Gastrocnemius medialis (tissue), 4 donors: ENCODE measurements around the gene COX4I1. TPM values are rescaled to one million over a fixed set of nuclear protein-coding genes. Genes with fewer than 3 reads are reported as not detected.

Source experiments
- ATAC-seq, 2 donors: fragments of 150-250 bp; one replicate each; pipeline ENCODE4 v1.9.1; 2016
- DNase-seq, 2 donors: peaks; one replicate each; pipeline ENCODE4 v3.0.0-alpha.2; 2019
- H3K27ac ChIP-seq, 4 donors: fragments of 200-600 bp; sonication (generic); 1 replicate in 1 of 4; 2 replicates in 3 of 4; pipeline ENCODE4 v1.5.1; 2016 to 2018; ENCODE audit warnings: mild to moderate bottlenecking in 2 of 4, moderate library complexity in 1 of 4
- H3K27me3 ChIP-seq, 3 donors: fragments of 200-600 bp; sonication (generic) in 2 of 3; 1 replicate in 1 of 3; 2 replicates in 2 of 3; pipeline versions ENCODE4 v1.5.1 to v1.6.0; 2016 to 2019; ENCODE audit warnings: mild to moderate bottlenecking in 1 of 3, moderate library complexity in 1 of 3
- H3K36me3 ChIP-seq, 2 donors: fragments of 200-600 bp; sonication (generic) in 1 of 2; one replicate each; pipeline ENCODE4 v1.5.1; 2017 to 2018
- H3K4me1 ChIP-seq, 2 donors: fragments of 200-600 bp; sonication (generic) in 1 of 2; one replicate each; pipeline ENCODE4 v1.5.1; 2016 to 2017; ENCODE audit warnings: mild to moderate bottlenecking in 2 of 2
- H3K4me3 ChIP-seq, 4 donors: fragments of 200-600 bp; sonication (generic) in 3 of 4; 1 replicate in 1 of 4; 2 replicates in 3 of 4; pipeline ENCODE4 v1.5.1; 2016 to 2019; ENCODE audit warnings: mild to moderate bottlenecking in 2 of 4
- H3K9me3 ChIP-seq, 3 donors: fragments of 200-600 bp; sonication (generic) in 2 of 3; 1 replicate in 1 of 3; 2 replicates in 2 of 3; pipeline ENCODE4 v1.5.1; 2016 to 2019
- POLR2A ChIP-seq, 2 donors: fragments of 450-650 bp; IDR thresholded peaks; one replicate each; pipeline ENCODE4 v1.6.1; 2017; ENCODE audit warnings: antibody characterized with exemption in 2 of 2, mild to moderate bottlenecking in 2 of 2, moderate library complexity in 2 of 2
- in situ Hi-C, 4 donors: fragments of 200-750 bp; cut with MboI; loops; one replicate each; pipeline versions ENCODE4 v1.15.0 to v1.8.0; 2017; ENCODE audit warnings: low sequenced_read_pairs in 4 of 4
- intact Hi-C: fragments of 100-400 bp; cut with DNase I; formaldehyde crosslinking; loops from one replicate; pipeline ENCODE4 v1.15.1; 2023; ENCODE audit warnings: low total_unique reads
- total RNA-seq, 4 donors: library from RNA; depleted of rRNA; stranded (reverse); fragments of >200 nt; gene quantifications; one replicate each; pipeline versions ENCODE4 v1.1.0 to v1.2.3, GENCODE V29; 2016
- TF ChIP-seq, protein P1 (sequence below), 5 experiments: fragments of 450-650 bp in 3 of 5; fragments of 200-600 bp in 2 of 5; sonication (generic) in 2 of 5; IDR thresholded peaks in 4 of 5; conservative IDR thresholded peaks in 1 of 5; 1 replicate in 4 of 5; 2 replicates in 1 of 5; pipeline ENCODE4 v1.5.1; 2016 to 2019; ENCODE audit warnings: antibody characterized with exemption in 5 of 5, mild to moderate bottlenecking in 3 of 5, moderate library complexity in 3 of 5

Gene COX4I1
- total RNA-seq, 4 donors from 2014 or later: 666 to 782 (median 689) TPM

DNA sequence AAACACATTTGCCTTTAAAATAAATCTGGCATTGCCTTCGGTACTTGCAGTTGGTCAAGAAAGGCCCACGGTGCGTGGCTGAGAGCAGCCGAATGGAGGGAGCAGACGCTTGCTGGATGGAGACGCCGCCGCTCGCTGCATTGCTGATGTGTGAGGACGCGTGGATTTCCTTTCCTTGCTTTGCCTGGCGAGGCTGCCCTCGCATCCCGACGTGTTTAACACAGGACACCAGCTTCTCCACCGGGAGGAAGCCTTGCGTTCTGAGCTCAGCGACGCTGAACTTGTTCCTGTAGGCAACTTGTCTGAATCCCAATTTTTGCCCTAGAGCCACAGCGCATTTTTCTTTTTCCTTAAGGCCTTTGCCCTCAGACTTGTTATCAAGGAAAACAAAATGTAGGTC is 45.8 kb downstream of the COX4I1 start:
- Histone ChIP-seq H3K9me3 (no peaks in the 10 kb centered on the region), H3K27ac (no peak overlapping the region), H3K36me3 (no peaks in the 10 kb centered on the region), H3K4me3 (no peak overlapping the region), H3K4me1 (no peaks in the 10 kb centered on the region), H3K27me3 (peaks cover 0 to 7% (median 5%) of the 10 kb centered on the region in 3 donors)
- intact Hi-C loops (no loop called here), in situ Hi-C loops (loop anchor here in 1 of 4 donors (25.0 kb wide), 1 partner anchor 667 kb away; the partner anchor contains the start of gene FOXF1)
- ATAC-seq (no peak), DNase-seq (no peak)
- TF ChIP-seq, protein P1, sequence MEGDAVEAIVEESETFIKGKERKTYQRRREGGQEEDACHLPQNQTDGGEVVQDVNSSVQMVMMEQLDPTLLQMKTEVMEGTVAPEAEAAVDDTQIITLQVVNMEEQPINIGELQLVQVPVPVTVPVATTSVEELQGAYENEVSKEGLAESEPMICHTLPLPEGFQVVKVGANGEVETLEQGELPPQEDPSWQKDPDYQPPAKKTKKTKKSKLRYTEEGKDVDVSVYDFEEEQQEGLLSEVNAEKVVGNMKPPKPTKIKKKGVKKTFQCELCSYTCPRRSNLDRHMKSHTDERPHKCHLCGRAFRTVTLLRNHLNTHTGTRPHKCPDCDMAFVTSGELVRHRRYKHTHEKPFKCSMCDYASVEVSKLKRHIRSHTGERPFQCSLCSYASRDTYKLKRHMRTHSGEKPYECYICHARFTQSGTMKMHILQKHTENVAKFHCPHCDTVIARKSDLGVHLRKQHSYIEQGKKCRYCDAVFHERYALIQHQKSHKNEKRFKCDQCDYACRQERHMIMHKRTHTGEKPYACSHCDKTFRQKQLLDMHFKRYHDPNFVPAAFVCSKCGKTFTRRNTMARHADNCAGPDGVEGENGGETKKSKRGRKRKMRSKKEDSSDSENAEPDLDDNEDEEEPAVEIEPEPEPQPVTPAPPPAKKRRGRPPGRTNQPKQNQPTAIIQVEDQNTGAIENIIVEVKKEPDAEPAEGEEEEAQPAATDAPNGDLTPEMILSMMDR (IDR thresholded peaks at IDR 0.05 in 4 of 5, conservative IDR thresholded peaks at IDR 0.05 in 1 of 5): no peak
- no peak for TF ChIP-seq POLR2A (IDR thresholded peaks at IDR 0.05)

DNA sequence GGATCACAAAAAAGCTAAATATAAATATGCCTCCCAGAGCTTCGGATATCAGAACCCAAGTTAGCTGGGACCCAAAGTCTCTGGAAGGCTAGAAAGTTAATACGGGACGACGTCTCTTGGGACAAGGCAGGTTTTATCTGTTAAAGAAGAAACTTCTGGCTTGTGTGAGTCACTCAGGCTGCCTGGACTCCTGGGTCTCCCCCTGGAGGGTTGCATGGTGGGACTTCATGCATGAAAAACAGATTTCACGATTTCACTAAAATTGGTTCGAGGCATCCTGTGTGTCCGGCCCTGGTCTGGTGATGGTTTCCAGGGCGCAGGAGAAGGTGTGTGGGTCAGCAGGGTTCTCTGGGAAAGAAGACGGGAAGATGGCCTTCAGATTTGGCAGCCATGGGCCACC is 47.0 kb downstream of the COX4I1 start:
- TF ChIP-seq, protein P1 (IDR thresholded peaks at IDR 0.05 in 4 of 5, conservative IDR thresholded peaks at IDR 0.05 in 1 of 5): no peak
- no peak for TF ChIP-seq POLR2A (IDR thresholded peaks at IDR 0.05)
- Histone ChIP-seq H3K27ac (no peak overlapping the region), H3K27me3 (peaks cover 0 to 7% (median 5%) of the 10 kb centered on the region in 3 donors), H3K9me3 (no peaks in the 10 kb centered on the region), H3K4me1 (no peaks in the 10 kb centered on the region), H3K36me3 (no peaks in the 10 kb centered on the region), H3K4me3 (no peak overlapping the region)
- in situ Hi-C loops: loop anchor here in 1 of 4 donors (25.0 kb wide), 1 partner anchor 666 kb away; the partner anchor contains the start of gene FOXF1
- no peak for ATAC-seq
- no peak for DNase-seq
- intact Hi-C loops: no loop called here

DNA sequence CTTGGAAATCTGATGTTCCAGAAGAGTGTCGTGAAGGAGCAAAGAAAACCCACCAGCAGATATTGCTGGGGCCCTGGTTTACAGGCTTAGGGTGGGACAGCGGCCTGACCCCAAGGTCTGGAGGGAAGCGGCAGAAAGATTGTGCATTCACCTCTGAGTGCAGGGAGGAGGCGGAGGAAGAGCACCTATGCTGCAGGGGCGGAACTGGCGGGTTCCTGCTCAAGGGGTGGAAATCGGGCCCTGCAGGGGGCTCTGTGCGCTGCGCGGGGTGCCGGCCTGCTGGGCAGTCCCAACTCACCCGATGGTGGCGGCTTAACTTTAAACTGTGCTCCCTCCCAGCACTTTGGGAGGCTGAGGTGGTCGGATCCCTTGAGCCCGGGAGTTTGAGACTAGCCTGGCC is 47.5 kb downstream of the COX4I1 start:
- no peak overlapping the region for H3K27ac ChIP-seq
- no peak for TF ChIP-seq POLR2A (IDR thresholded peaks at IDR 0.05)
- TF ChIP-seq, protein P1 (IDR thresholded peaks at IDR 0.05 in 4 of 5, conservative IDR thresholded peaks at IDR 0.05 in 1 of 5): no peak
- no peak for DNase-seq
- H3K4me1 ChIP-seq: no peaks in the 10 kb centered on the region
- H3K27me3 ChIP-seq: peaks cover 0 to 8% (median 7%) of the 10 kb centered on the region in 3 donors
- intact Hi-C loops: no loop called here
- H3K9me3 ChIP-seq: no peaks in the 10 kb centered on the region
- ATAC-seq: no peak
- no peaks in the 10 kb centered on the region for H3K36me3 ChIP-seq
- in situ Hi-C loops: loop anchor here in 1 of 4 donors (25.0 kb wide), 1 partner anchor 665 kb away; the partner anchor contains the start of gene FOXF1
- no peak overlapping the region for H3K4me3 ChIP-seq

DNA sequence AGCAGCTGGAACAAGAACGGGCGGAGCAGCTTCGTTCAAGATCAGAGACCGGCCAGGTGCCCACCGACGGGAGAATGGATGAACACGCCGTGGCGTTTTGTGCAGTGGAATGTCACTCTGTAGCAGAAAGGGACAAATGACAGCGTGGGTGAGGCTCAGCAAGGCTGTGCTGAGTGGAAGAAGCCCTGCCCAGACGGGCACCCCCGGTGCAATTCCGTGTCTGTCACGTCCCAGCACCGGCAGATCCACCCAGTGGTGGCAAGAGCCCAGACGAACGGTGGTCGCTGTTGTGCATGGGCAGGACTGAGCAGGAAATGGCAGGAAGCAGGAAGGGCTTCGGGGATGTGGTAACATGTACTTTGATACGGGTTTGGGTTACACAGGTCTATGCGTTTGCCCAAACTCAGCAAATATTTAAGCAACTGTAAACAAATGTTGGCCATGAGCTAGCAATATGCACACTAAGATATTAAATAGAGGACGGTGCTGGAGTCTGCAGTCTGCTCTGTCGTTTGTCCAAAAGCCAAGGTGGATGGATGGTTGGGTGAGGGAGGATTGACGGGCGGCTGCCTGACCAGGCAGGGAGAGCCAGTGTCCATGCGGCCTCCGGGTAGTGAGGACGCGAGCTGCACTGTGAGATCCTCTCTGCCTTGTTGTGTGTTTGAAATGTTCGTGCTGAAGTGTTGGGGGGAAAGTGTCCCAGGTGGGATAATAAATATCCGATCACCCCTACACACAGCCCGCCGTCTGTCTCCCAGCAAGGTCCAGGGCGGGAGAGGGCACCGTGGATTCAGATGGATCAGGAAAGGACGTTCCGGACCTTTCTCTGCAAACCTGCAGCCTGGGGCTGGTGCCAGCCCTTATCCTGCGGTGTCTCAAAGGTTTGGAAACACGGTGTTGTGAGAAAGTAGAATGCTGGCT is 48.4 kb downstream of the COX4I1 start:
- no peaks in the 10 kb centered on the region for H3K9me3 ChIP-seq
- intact Hi-C loops: no loop called here
- in situ Hi-C loops: loop anchor here in 1 of 4 donors (25.0 kb wide), 1 partner anchor 664 kb away; the partner anchor contains the start of gene FOXF1
- DNase-seq: no peak
- H3K27ac ChIP-seq: no peak overlapping the region
- TF ChIP-seq POLR2A (IDR thresholded peaks at IDR 0.05): no peak
- TF ChIP-seq, protein P1 (IDR thresholded peaks at IDR 0.05 in 4 of 5, conservative IDR thresholded peaks at IDR 0.05 in 1 of 5): no peak
- peaks cover 0 to 8% (median 4%) of the 10 kb centered on the region in 3 donors for H3K27me3 ChIP-seq
- no peaks in the 10 kb centered on the region for H3K4me1 ChIP-seq
- H3K4me3 ChIP-seq: no peak overlapping the region
- no peaks in the 10 kb centered on the region for H3K36me3 ChIP-seq
- no peak for ATAC-seq
